ENCODE results near the gene NOL12.
A peak's percentile ranks its signal among the peaks of the same experiment; 100 is the strongest.

Gene NOL12

GRCh38 chr22:37640591-37641560 is 45.3 kb upstream of the NOL12 start:
- 84% methylated on average over 17 of the region's 24 CpGs for WGBS (ENCODE audit: insufficient coverage)
- H3K4me1 ChIP-seq (ENCODE audit: control extremely low read depth in 1 of 4, control insufficient read depth in 4 of 4, insufficient read depth in 4 of 4, low read length in 3 of 4), result peaks cover 3 to 65% (median 52%) of the 10 kb centered on the region in 4 experiments
- CTCF ChIA-PET, result interaction anchor here (3.6 to 26.6 kb wide), 3 partner anchors 21 to 54 kb away, joined by 16 to 672 read pairs (median 622); partner anchors contain the start of genes GGA1, LGALS1, NOL12 and PDXP
- no peaks in the 10 kb centered on the region for H3K27me3 ChIP-seq (replicated peaks in 2 of 5; ENCODE audit: control insufficient read depth in 4 of 5, insufficient read depth in 5 of 5, low read length in 4 of 5)
- peak overlapping the region in 6 of 7 experiments; percentile 15 to 84 (median 74) for H3K4me3 ChIP-seq (ENCODE audit: control insufficient read depth in 1 of 7, extremely low read depth in 1 of 7, insufficient read depth in 4 of 7, low read depth in 2 of 7, low read length in 6 of 7)
- POLR2A ChIA-PET, result no interaction called here
- no peaks in the 10 kb centered on the region for H3K9me3 ChIP-seq (ENCODE audit: control extremely low read depth in 1 of 5, control insufficient read depth in 4 of 5, insufficient read depth in 2 of 5, low read depth in 1 of 5, low read length in 4 of 5)
- peaks cover 5 to 44% (median 21%) of the 10 kb centered on the region in 4 experiments for H3K36me3 ChIP-seq (ENCODE audit: control insufficient read depth in 4 of 4, insufficient read depth in 4 of 4, low read length in 3 of 4)
- H3K27ac ChIP-seq (ENCODE audit: insufficient read depth in 1 of 2, low read depth in 1 of 2, low read length in 2 of 2, poor library complexity in 1 of 2, severe bottlenecking in 2 of 2), result peak overlapping the region in 1 of 2 experiments; percentile 19
- no peak for DNase-seq

DNA sequence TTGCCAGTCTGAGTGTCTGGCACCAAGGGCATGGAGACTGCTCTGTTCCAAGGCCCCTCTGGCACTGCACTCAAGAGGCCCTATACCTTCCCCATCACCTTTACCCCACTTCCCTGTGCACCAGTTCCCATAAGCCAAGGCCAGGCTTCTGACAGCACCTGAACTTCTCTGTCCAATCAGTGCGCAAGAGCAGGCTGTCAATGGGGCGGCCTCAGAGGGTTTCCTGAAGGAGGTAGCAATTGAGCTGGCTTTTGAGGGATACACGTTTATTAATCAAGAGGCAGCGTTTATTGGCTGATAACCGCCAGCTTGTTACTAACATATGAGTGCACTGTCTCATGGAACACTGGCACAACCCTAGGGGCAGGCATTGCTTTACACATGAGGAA is 44.6 kb upstream of the NOL12 start:
- 92% methylated on average over 5 of the region's 5 CpGs for WGBS (ENCODE audit: insufficient coverage)
- no peak for DNase-seq
- peaks cover 5 to 47% (median 22%) of the 10 kb centered on the region in 4 experiments for H3K36me3 ChIP-seq (ENCODE audit: control insufficient read depth in 4 of 4, insufficient read depth in 4 of 4, low read length in 3 of 4)
- no peaks in the 10 kb centered on the region for H3K27me3 ChIP-seq (replicated peaks in 2 of 5; ENCODE audit: control insufficient read depth in 4 of 5, insufficient read depth in 5 of 5, low read length in 4 of 5)
- H3K27ac ChIP-seq (ENCODE audit: insufficient read depth in 1 of 2, low read depth in 1 of 2, low read length in 2 of 2, poor library complexity in 1 of 2, severe bottlenecking in 2 of 2), result no peak overlapping the region
- no peak overlapping the region for H3K4me3 ChIP-seq (ENCODE audit: control insufficient read depth in 1 of 7, extremely low read depth in 1 of 7, insufficient read depth in 4 of 7, low read depth in 2 of 7, low read length in 6 of 7)
- H3K9me3 ChIP-seq (ENCODE audit: control extremely low read depth in 1 of 5, control insufficient read depth in 4 of 5, insufficient read depth in 2 of 5, low read depth in 1 of 5, low read length in 4 of 5), result no peaks in the 10 kb centered on the region
- ChIA-PET POLR2A (no interaction called here), CTCF (interaction anchor here (1.8 to 26.6 kb wide), 4 partner anchors 22 to 89 kb away, joined by 5 to 672 read pairs (median 319); partner anchors contain the start of genes GGA1, LGALS1, NOL12 and PDXP)
- peaks cover 3 to 58% (median 45%) of the 10 kb centered on the region in 4 experiments for H3K4me1 ChIP-seq (ENCODE audit: control extremely low read depth in 1 of 4, control insufficient read depth in 4 of 4, insufficient read depth in 4 of 4, low read length in 3 of 4)

- Histone ChIP-seq H3K9me3 (ENCODE audit: control extremely low read depth in 1 of 5, control insufficient read depth in 4 of 5, insufficient read depth in 2 of 5, low read depth in 1 of 5, low read length in 4 of 5) (no peaks in the 10 kb centered on the region), H3K27ac (ENCODE audit: insufficient read depth in 1 of 2, low read depth in 1 of 2, low read length in 2 of 2, poor library complexity in 1 of 2, severe bottlenecking in 2 of 2) (no peak overlapping the region), H3K4me3 (ENCODE audit: control insufficient read depth in 1 of 7, extremely low read depth in 1 of 7, insufficient read depth in 4 of 7, low read depth in 2 of 7, low read length in 6 of 7) (no peak overlapping the region), H3K36me3 (ENCODE audit: control insufficient read depth in 4 of 4, insufficient read depth in 4 of 4, low read length in 3 of 4) (peaks cover 5 to 63% (median 30%) of the 10 kb centered on the region in 4 experiments), H3K4me1 (ENCODE audit: control extremely low read depth in 1 of 4, control insufficient read depth in 4 of 4, insufficient read depth in 4 of 4, low read length in 3 of 4) (peaks cover 0 to 41% (median 27%) of the 10 kb centered on the region in 4 experiments), H3K27me3 (replicated peaks in 2 of 5; ENCODE audit: control insufficient read depth in 4 of 5, insufficient read depth in 5 of 5, low read length in 4 of 5) (no peaks in the 10 kb centered on the region)
- ChIA-PET CTCF (interaction anchor here (0.6 to 26.6 kb wide), 16 partner anchors 23 to 175 kb away, joined by 3 to 672 read pairs (median 4); partner anchors contain the start of genes GGA1, LGALS1, NOL12 and PDXP), POLR2A (interaction anchor here (0.5 to 1.7 kb wide), 3 partner anchors 9 to 87 kb away, joined by 3 to 4 read pairs (median 4); no protein-coding TSS in a partner anchor)
- WGBS (ENCODE audit: insufficient coverage), result 34% methylated on average over 6 of the region's 9 CpGs
- DNase-seq, result peak; percentile 62 to 80 (median 69)
Observed at GRCh38 chr22:37643225-37643847, 42.8 kb upstream of the NOL12 start.

GRCh38 chr22:37647317-37647716 is 38.8 kb upstream of the NOL12 start:
- no peak overlapping the region for H3K4me3 ChIP-seq (ENCODE audit: control insufficient read depth in 1 of 7, extremely low read depth in 1 of 7, insufficient read depth in 4 of 7, low read depth in 2 of 7, low read length in 6 of 7)
- no peak overlapping the region for H3K27ac ChIP-seq (ENCODE audit: insufficient read depth in 1 of 2, low read depth in 1 of 2, low read length in 2 of 2, poor library complexity in 1 of 2, severe bottlenecking in 2 of 2)
- ChIA-PET POLR2A (no interaction called here), CTCF (interaction anchor here (26.6 to 39.6 kb wide), 2 partner anchors 10 to 20 kb away, joined by 672 read pairs; partner anchors contain the start of genes LGALS1, NOL12, PDXP and SH3BP1)
- H3K9me3 ChIP-seq (ENCODE audit: control extremely low read depth in 1 of 5, control insufficient read depth in 4 of 5, insufficient read depth in 2 of 5, low read depth in 1 of 5, low read length in 4 of 5), result no peaks in the 10 kb centered on the region
- WGBS (ENCODE audit: insufficient coverage), result 95% methylated on average over 4 of the region's 9 CpGs
- DNase-seq, result no peak
- peaks cover 6 to 79% (median 47%) of the 10 kb centered on the region in 4 experiments for H3K36me3 ChIP-seq (ENCODE audit: control insufficient read depth in 4 of 4, insufficient read depth in 4 of 4, low read length in 3 of 4)
- H3K4me1 ChIP-seq (ENCODE audit: control extremely low read depth in 1 of 4, control insufficient read depth in 4 of 4, insufficient read depth in 4 of 4, low read length in 3 of 4), result peaks cover 0 to 14% (median 3%) of the 10 kb centered on the region in 4 experiments
- H3K27me3 ChIP-seq (replicated peaks in 2 of 5; ENCODE audit: control insufficient read depth in 4 of 5, insufficient read depth in 5 of 5, low read length in 4 of 5), result no peaks in the 10 kb centered on the region

DNA sequence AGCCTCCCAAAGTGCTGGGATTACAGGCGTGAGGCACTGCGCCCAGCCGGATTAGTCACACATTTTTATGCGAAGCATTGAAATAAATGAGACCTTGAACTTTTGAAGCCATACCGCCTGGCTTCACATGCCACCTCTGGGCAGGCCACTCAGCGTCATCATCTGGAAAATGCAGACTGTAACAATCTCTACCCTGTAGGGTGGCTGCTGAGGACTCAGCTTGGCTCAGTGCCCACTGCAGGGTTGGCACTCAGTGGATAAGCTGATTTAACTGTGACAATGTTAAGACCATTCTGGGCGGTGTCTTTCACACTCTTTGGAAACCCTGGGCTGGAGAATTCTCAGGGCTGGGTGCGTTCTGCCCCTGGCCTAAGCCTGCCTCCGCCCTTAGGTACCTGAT is 38.2 kb upstream of the NOL12 start:
- Histone ChIP-seq H3K4me1 (ENCODE audit: control extremely low read depth in 1 of 4, control insufficient read depth in 4 of 4, insufficient read depth in 4 of 4, low read length in 3 of 4) (peaks cover 0 to 8% (median 3%) of the 10 kb centered on the region in 4 experiments), H3K4me3 (ENCODE audit: control insufficient read depth in 1 of 7, extremely low read depth in 1 of 7, insufficient read depth in 4 of 7, low read depth in 2 of 7, low read length in 6 of 7) (no peak overlapping the region), H3K27me3 (replicated peaks in 2 of 5; ENCODE audit: control insufficient read depth in 4 of 5, insufficient read depth in 5 of 5, low read length in 4 of 5) (no peaks in the 10 kb centered on the region), H3K9me3 (ENCODE audit: control extremely low read depth in 1 of 5, control insufficient read depth in 4 of 5, insufficient read depth in 2 of 5, low read depth in 1 of 5, low read length in 4 of 5) (no peaks in the 10 kb centered on the region), H3K27ac (ENCODE audit: insufficient read depth in 1 of 2, low read depth in 1 of 2, low read length in 2 of 2, poor library complexity in 1 of 2, severe bottlenecking in 2 of 2) (no peak overlapping the region), H3K36me3 (ENCODE audit: control insufficient read depth in 4 of 4, insufficient read depth in 4 of 4, low read length in 3 of 4) (peaks cover 6 to 74% (median 43%) of the 10 kb centered on the region in 4 experiments)
- ChIA-PET CTCF (interaction anchor here (26.6 to 39.6 kb wide), 2 partner anchors 10 to 19 kb away, joined by 672 read pairs; partner anchors contain the start of genes LGALS1, NOL12, PDXP and SH3BP1), POLR2A (no interaction called here)
- peak in 1 of 3 donors; percentile 45 for DNase-seq
- over 99% methylated on average over 7 of the region's 9 CpGs for WGBS (ENCODE audit: insufficient coverage)

DNA sequence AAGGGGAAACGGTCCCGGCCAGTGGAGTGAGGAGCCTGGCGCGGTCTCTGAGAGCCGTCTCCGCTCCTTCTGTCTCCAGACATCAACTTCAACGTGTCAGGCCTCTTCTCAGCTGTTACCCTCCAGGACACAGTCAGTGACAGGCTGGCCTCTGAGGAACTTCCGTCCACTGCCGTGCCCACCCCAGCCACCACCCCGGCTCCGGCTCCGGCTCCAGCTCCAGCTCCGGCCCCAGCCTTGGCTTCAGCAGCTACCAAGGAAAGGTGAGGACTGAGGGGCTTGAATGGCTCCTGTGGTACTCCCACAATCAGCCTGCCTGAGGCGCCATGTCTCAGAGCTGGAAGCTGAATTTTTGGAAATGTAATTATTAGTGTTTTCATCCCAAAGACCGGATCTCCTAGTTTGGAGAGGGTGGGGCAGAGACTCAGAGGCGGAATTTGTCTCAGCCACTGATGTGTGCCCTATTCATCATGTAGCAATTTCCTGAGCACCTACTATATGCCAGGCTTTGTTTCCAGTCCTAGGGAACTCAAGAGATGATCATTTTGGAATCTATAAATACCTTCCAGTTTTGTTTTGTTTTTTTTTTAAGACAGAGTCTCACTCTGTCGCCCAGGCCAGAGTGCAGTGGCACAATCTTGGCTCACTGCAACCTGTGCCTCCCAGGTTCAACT is 35.5 kb upstream of the NOL12 start:
- Histone ChIP-seq H3K27me3 (replicated peaks in 2 of 5; ENCODE audit: control insufficient read depth in 4 of 5, insufficient read depth in 5 of 5, low read length in 4 of 5) (no peaks in the 10 kb centered on the region), H3K27ac (ENCODE audit: insufficient read depth in 1 of 2, low read depth in 1 of 2, low read length in 2 of 2, poor library complexity in 1 of 2, severe bottlenecking in 2 of 2) (no peak overlapping the region), H3K4me1 (ENCODE audit: control extremely low read depth in 1 of 4, control insufficient read depth in 4 of 4, insufficient read depth in 4 of 4, low read length in 3 of 4) (no peaks in the 10 kb centered on the region), H3K9me3 (ENCODE audit: control extremely low read depth in 1 of 5, control insufficient read depth in 4 of 5, insufficient read depth in 2 of 5, low read depth in 1 of 5, low read length in 4 of 5) (no peaks in the 10 kb centered on the region), H3K4me3 (ENCODE audit: control insufficient read depth in 1 of 7, extremely low read depth in 1 of 7, insufficient read depth in 4 of 7, low read depth in 2 of 7, low read length in 6 of 7) (no peak overlapping the region), H3K36me3 (ENCODE audit: control insufficient read depth in 4 of 4, insufficient read depth in 4 of 4, low read length in 3 of 4) (peaks cover 6 to 64% (median 40%) of the 10 kb centered on the region in 4 experiments)
- POLR2A ChIA-PET, result no interaction called here
- no peak for DNase-seq
- CTCF ChIA-PET, result interaction anchor here (26.6 to 39.6 kb wide), 2 partner anchors 13 to 16 kb away, joined by 672 read pairs; partner anchors contain the start of genes LGALS1, NOL12, PDXP and SH3BP1
- WGBS (ENCODE audit: insufficient coverage), result 98% methylated on average over 16 of the region's 17 CpGs
